DMS114 treated with DMSO at 0.1 percent for 48 hours (cell line): ENCODE measurements around the gene GON7.
A peak's percentile ranks its signal among the peaks of the same experiment; 100 is the strongest.
"Not testable (repeated sequence)": the region's sequence is repeated elsewhere in the genome, so short reads cannot be mapped to it uniquely, and the experiment has no call there.

ENCODE experiments used
- DNase-seq: peaks from one replicate; lab custom pipeline; 2025; ENCODE audit not compliant: unreplicated experiment; lab: John Stamatoyannopoulos, UW

Gene GON7

GRCh38 chr14:93200553-93200952, 6.3 kb downstream of the GON7 start:
- DNase-seq: no peak

GRCh38 chr14:93199031-93199430, 7.8 kb downstream of the GON7 start:
- no peak for DNase-seq

GRCh38 chr14:93195316-93195999, 11.4 kb downstream of the GON7 start:
- DNase-seq: no peak

GRCh38 chr14:93186956-93187355, 19.9 kb downstream of the GON7 start:
- DNase-seq: no peak

- no peak for DNase-seq
Observed at GRCh38 chr14:93186466-93186865, 20.4 kb downstream of the GON7 start.

GRCh38 chr14:93185349-93185720, 21.5 kb downstream of the GON7 start:
- DNase-seq: no peak

- peak; percentile 44 for DNase-seq
Observed at GRCh38 chr14:93184391-93185348, 22.2 kb downstream of the GON7 start, which contains the start of the genes LYSET and MOAP1. Gene LYSET, plus strand, starts transcription at chr14:93185317. Its CDS starts 89 bp downstream, at chr14:93185406. Gene MOAP1, minus strand, starts transcription at chr14:93184897. Its CDS starts 655 bp downstream, at chr14:93184242.

- no peak for DNase-seq
Observed at GRCh38 chr14:93183596-93184317, 23.1 kb downstream of the GON7 start.

GRCh38 chr14:93175492-93175891, 31.4 kb downstream of the GON7 start:
- no peak for DNase-seq

GRCh38 chr14:93174731-93175130, 32.1 kb downstream of the GON7 start:
- DNase-seq: not testable (repeated sequence)

- DNase-seq: no peak
Observed at GRCh38 chr14:93173943-93174395, 32.9 kb downstream of the GON7 start.

- DNase-seq: no peak
Observed at GRCh38 chr14:93171376-93171775, 35.5 kb downstream of the GON7 start.

- DNase-seq: not testable (repeated sequence)
Observed at GRCh38 chr14:93170141-93170540, 36.7 kb downstream of the GON7 start.

- not testable (repeated sequence) for DNase-seq
Observed at GRCh38 chr14:93169619-93170018, 37.2 kb downstream of the GON7 start.

GRCh38 chr14:93168610-93169009, 38.3 kb downstream of the GON7 start:
- DNase-seq: not testable (repeated sequence)

GRCh38 chr14:93165271-93166265, 41.3 kb downstream of the GON7 start:
- DNase-seq: not testable (repeated sequence)

- DNase-seq: no peak
Observed at GRCh38 chr14:93163564-93163963, 43.3 kb downstream of the GON7 start.

GRCh38 chr14:93161411-93161940, 45.4 kb downstream of the GON7 start:
- no peak for DNase-seq

GRCh38 chr14:93160353-93160801, 46.5 kb downstream of the GON7 start:
- DNase-seq: peak; percentile 21
